ENCODE measurements around the gene MAP2. TPM values are rescaled to one million over a fixed set of nuclear protein-coding genes. Genes with fewer than 3 reads are reported as not detected.
A peak's percentile ranks its signal among the peaks of the same experiment; 100 is the strongest.

MAP2 gene
- total and polyA plus RNA-seq, 2 of the 8 experiments (the other 6 are each of a cell fraction or from before 2014, with no cell fraction given), result 5.9 to 9.4 TPM

- H2BK15ac ChIP-seq (ENCODE audit: low read length), result no peak overlapping the region
- no peak overlapping the region for H3K4me3 ChIP-seq (ENCODE audit: extremely low read depth in 1 of 4, insufficient read depth in 2 of 4, low read depth in 3 of 4, low read length in 4 of 4)
- no peaks in the 10 kb centered on the region for H3K79me2 ChIP-seq (ENCODE audit: control insufficient read depth in 1 of 2, insufficient read depth in 2 of 2, low read length in 2 of 2)
- H3K79me1 ChIP-seq (ENCODE audit: low read depth, low read length), result no peaks in the 10 kb centered on the region
- H2BK120ac ChIP-seq (replicated peaks; ENCODE audit: low read depth, low read length), result no peak overlapping the region
- no peak overlapping the region for H4K8ac ChIP-seq (ENCODE audit: extremely low read depth, insufficient read depth, low read length)
- H3K23ac ChIP-seq (ENCODE audit: insufficient read length), result no peak overlapping the region
- no peak overlapping the region for H2BK5ac ChIP-seq (ENCODE audit: low read depth, low read length)
- H3K27me3 ChIP-seq (replicated peaks in 1 of 4; ENCODE audit: control insufficient read depth in 3 of 4, extremely low read depth in 1 of 4, insufficient read depth in 3 of 4, low read length in 3 of 4), result no peaks in the 10 kb centered on the region; a peak in 2 of 7 replicates
- no peak overlapping the region for H3K56ac ChIP-seq (replicated peaks; ENCODE audit: insufficient read length, low read depth, low read length)
- no peak overlapping the region for H4K91ac ChIP-seq (replicated peaks; ENCODE audit: insufficient read length, low read length)
- H3K27ac ChIP-seq (ENCODE audit: low read depth, low read length), result no peak overlapping the region
- 0 out of 2 replicates have a peak overlapping the region, but pooled peaks have one; percentile 22 for H2BK12ac ChIP-seq (ENCODE audit: low read depth, low read length)
- no peak overlapping the region for H2BK20ac ChIP-seq (ENCODE audit: low read length)
- no peaks in the 10 kb centered on the region for H4K20me1 ChIP-seq (replicated peaks in 1 of 2; ENCODE audit: control insufficient read depth in 1 of 2, insufficient read depth in 2 of 2, low read length in 2 of 2)
- H2AFZ ChIP-seq (ENCODE audit: low read length), result no peak overlapping the region
- DNase-seq (ENCODE audit: low read depth in 1 of 2, low spot score in 2 of 2) (no peak), FAIRE-seq (no peak)
- H3K23me2 ChIP-seq (ENCODE audit: low read depth, low read length), result peaks cover 5% of the 10 kb centered on the region; the same call in 1 of the 2 replicates
- no peaks in the 10 kb centered on the region; a peak in 1 of 8 replicates for H3K36me3 ChIP-seq (ENCODE audit: control insufficient read depth in 2 of 4, insufficient read depth in 4 of 4, low read length in 3 of 4)
- no peak overlapping the region for H3K9ac ChIP-seq (replicated peaks in 1 of 4; ENCODE audit: extremely low read depth in 1 of 4, low read depth in 3 of 4, low read length in 3 of 4)
- no peak overlapping the region for H2AK5ac ChIP-seq (ENCODE audit: low read depth, low read length)
- 91% methylated on average over 6 of the region's 6 CpGs; no CpG with 5 or more reads in 1 of the 2 experiments for WGBS, 2 experiments (ENCODE audit: extremely low coverage in 1 of 2, insufficient coverage in 1 of 2, insufficient read length in 1 of 2, insufficient replicate concordance in 2 of 2, low coverage in 1 of 2, low lambda C conversion rate in 2 of 2, missing lambda C conversion rate in 1 of 2)
- H3K14ac ChIP-seq (ENCODE audit: insufficient read length), result no peak overlapping the region
- no peak overlapping the region for H3K4me2 ChIP-seq (ENCODE audit: insufficient read depth in 1 of 2, low read depth in 2 of 2, low read length in 2 of 2)
- H3K4me1 ChIP-seq (replicated peaks in 1 of 4; ENCODE audit: control insufficient read depth in 3 of 4, insufficient read depth in 4 of 4, low read length in 3 of 4), result peaks cover 0 to 6% (median 1%) of the 10 kb centered on the region in 4 experiments; a peak in 4 of 7 replicates
- no peaks in the 10 kb centered on the region for H3K9me3 ChIP-seq (ENCODE audit: insufficient read depth in 2 of 2, low read depth in 1 of 2, low read length in 1 of 2)
- H4K5ac ChIP-seq (ENCODE audit: insufficient read length, low read depth, low read length), result no peak overlapping the region
- POLR2A ChIA-PET (ENCODE audit: partially characterized antibody), result no interaction called here
- CTCF ChIA-PET (ENCODE audit: partially characterized antibody), result interaction anchor here (1.0 to 4.2 kb wide), 9 partner anchors 24 to 774 kb away, joined by 3 to 18 read pairs (median 3); no protein-coding TSS in a partner anchor
- H3K4ac ChIP-seq (replicated peaks; ENCODE audit: insufficient read length, low read depth, low read length), result no peak overlapping the region
- TF ChIP-seq SUZ12 (IDR thresholded peaks at IDR 0.05; ENCODE audit: low read length) (no peak), CHD1 (IDR thresholded peaks at IDR 0.05; ENCODE audit: low read depth, low read length) (no peak), EGR1 (IDR thresholded peaks at IDR 0.05; ENCODE audit: borderline replicate concordance, low read depth, low read length) (no peak), MAFK (IDR thresholded peaks at IDR 0.05; ENCODE audit: low read depth, low read length) (no peak), CTCF (IDR thresholded peaks at IDR 0.05; ENCODE audit: control extremely low read depth in 1 of 3, insufficient read depth in 1 of 3, low read depth in 1 of 3, low read length in 3 of 3) (no peak), POU5F1 (IDR thresholded peaks at IDR 0.05; ENCODE audit: low read depth, low read length) (no peak), RFX5 (IDR thresholded peaks at IDR 0.05; ENCODE audit: borderline replicate concordance, low read depth, low read length) (no peak), POLR2AphosphoS5 (IDR thresholded peaks at IDR 0.05; ENCODE audit: low read depth, low read length) (no peak)
- no peak overlapping the region for H3K18ac ChIP-seq (ENCODE audit: extremely low read depth, low read length)
Measured at GRCh38 chr2:209422191-209422754, 1.6 kb upstream of the MAP2 start.

All from H1 (cell line).